NCI-H1417 treated with DMSO at 0.1 percent for 48 hours (cell line): ENCODE results near the gene YIPF7.
A peak's percentile ranks its signal among the peaks of the same experiment; 100 is the strongest.

Source experiments
- DNase-seq: peaks from one replicate; lab custom pipeline; 2025; lab: John Stamatoyannopoulos, UW

YIPF7 gene

DNA sequence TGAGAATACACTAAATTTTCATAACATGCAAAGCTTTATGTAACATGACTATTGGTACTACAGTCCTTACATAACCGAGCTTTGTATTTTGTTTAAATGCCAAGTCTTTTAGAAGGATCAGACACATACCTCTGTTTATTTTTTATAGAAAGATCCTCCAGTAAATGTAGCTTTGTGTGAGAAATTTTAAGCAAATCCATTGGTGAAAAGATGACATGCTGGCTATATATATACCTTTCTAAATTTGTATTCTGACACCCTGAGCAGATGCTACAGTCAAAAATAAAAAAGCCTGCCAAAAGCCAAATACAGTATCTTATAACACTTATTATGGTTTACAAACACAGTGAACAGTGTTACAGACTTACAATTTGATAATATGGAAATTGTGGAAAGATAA is at the start of gene YIPF7:
Gene YIPF7 (minus strand): TSS at position 201 of the 400 bp plus-strand sequence. CDS start 1,525 bp downstream, outside the sequence.
- DNase-seq: no peak

DNA sequence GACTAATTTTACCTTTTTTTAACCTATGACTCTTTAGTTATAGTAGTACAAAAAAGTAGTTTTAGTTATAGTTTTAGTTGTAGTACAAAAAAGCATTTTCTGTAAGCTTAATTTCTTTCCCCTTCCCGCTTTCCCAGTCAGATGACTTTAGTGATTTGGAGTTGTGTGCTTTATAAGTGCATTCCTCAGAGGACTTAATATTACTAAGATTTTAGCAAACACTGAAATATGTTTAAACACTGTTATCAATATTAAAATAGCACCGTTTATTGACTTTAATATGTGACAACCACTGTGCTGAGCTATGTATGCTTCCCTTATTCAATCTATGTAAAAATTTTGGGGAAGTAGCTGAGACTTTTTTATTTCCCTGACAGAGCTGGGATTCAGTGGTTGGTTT is 49.6 kb upstream of the YIPF7 start:
- DNase-seq: no peak

DNA sequence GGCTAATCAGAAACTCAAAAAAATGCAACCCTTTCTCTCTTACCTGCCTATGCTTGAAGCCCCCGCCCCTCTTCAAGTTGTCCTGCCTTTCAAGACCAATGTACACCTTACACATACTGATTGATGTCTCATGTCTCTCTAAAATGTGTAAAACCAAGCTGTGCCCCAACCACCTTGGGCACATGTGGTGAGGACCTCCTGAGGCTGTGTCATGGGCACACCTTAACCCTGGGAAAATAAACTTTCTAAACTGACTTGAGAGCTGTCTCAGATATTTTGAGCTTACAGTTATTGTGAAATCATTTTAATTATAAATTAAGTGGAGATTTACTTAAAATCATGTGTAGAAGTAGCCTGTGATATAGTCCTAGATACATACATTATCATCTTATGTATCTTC is 49.0 kb upstream of the YIPF7 start:
- DNase-seq: no peak

DNA sequence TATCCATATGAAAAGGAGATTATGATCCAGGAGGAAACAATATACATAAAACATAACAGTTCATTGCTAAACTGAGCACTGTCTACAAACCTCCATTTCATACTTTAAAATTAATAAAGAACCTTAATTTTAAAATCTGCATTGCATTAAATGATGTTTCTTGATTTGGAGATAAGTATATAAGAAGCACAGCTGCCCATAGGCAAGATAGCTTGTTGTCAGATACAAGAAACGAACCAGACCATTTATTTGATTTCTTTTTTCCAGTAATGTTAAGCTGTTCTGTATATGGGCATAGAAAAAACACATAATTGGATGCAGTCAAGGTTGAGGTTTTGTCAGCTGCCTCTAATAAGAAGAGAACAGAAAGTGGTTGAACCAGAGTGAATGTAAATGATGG is 33.2 kb upstream of the YIPF7 start:
- no peak for DNase-seq

- DNase-seq: no peak
These were observed 27.6 kb upstream of the YIPF7 start for GRCh38 chr4:44679060-44679459.

DNA sequence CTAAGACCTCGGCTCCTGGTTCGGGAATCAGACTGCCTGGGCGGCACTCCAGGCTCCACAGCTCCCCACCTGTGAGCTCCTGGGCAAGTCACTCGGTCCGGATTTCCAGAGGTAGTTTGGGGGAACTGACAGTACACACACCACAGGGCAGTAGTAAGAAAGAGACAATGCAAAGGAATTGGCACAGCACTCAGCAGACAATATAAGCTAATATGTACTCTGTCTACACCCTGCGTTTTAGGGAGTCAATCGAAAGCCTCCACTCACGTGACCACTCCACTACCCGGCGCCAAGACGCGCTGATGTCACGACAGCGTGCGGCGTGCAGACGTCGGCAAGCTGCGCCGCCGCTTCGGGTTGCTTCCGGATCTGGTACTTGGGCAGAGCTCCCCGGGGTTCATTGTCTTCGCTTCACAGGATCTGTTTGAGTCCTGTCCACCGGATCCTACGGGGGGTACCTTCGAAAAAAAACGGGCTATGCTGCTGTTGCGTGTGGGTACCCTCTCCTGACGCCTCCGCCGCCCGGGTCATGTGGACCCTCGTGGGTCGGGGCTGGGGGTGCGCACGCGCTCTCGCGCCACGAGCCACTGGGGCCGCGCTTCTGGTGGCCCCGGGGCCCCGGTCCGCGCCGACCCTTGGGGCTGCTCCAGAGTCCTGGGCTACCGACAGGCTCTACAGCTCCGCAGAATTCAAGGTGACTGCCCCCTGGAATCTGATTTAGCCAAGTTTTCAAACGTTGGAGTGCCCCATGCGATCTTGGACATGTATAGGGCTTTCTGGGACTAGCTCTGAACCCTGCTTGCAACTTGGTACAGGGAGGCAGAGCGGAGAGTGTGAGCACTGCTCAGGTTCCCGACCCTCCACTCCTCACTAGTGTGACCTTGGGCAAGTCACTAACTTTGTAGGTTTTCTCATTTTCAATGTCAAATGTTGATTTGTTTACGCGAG is 26.9 kb upstream of the YIPF7 start, which contains the start of gene GUF1:
Gene GUF1 (plus strand): TSS at position 327 of the 948 bp plus-strand sequence. CDS start 203 bp downstream, at position 530.
- DNase-seq: peak; percentile 43

DNA sequence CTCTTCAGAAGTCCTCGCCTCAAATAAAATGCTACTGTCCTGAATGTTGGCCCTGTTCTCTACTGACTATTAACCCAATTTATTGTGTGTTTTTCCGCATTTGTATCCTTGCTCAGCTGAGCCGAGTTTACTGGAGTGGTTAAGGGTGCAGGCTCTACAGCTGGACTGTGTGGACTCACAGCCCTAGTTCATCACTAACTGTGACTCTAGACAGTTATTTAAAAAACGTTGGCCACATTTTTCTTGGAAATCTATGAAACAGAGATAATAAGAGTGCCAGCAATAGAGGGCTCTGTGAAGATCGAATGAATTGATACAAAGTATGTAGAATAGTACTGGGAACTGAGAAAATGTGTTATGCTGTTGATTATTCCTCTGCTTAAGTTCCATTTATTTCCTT is 23.9 kb upstream of the YIPF7 start:
- no peak for DNase-seq

- DNase-seq: no peak
These were observed 23.0 kb upstream of the YIPF7 start for GRCh38 chr4:44674471-44674870.

- DNase-seq: no peak
These were observed 20.2 kb upstream of the YIPF7 start for GRCh38 chr4:44671636-44672035.

- DNase-seq: no peak
These were observed 19.2 kb upstream of the YIPF7 start for GRCh38 chr4:44670506-44671199.

GRCh38 chr4:44668526-44668925 is 17.1 kb upstream of the YIPF7 start:
- DNase-seq: no peak

DNA sequence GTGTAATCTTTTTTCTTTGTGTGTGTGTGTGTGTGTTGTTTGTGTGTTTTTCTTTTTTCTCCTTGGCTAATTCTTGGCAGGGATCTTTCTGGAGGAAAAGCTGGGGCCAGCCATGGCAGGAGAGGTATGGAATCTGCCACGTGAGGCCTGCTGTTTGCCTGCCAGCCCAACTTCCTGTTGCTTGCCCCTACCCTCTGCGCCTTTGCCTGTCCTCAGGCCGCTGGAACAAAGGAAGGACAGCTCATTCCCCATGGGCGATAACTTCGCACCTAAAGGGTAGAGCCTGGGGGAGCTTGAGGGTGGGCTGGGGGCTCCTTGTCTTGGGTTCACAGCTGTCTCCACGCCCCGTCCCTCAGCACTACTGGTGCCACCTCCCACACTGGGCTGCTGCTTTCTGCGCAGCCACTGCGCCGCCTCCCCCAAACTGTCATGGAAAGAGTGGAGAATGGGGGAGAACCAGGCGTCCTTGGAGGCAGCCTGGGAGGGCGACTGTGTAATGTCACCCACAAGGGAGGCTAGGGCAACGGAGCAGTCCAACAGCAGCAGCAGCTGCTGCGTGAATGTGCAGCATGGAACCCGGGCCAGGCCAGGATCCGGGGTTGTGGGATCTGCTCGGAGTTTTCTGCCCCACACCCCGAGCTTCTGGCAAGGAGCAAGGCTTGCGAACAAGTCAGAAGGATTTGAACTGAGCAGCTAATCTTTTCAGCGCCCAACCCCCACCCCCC is 12.3 kb upstream of the YIPF7 start:
- DNase-seq: no peak

DNA sequence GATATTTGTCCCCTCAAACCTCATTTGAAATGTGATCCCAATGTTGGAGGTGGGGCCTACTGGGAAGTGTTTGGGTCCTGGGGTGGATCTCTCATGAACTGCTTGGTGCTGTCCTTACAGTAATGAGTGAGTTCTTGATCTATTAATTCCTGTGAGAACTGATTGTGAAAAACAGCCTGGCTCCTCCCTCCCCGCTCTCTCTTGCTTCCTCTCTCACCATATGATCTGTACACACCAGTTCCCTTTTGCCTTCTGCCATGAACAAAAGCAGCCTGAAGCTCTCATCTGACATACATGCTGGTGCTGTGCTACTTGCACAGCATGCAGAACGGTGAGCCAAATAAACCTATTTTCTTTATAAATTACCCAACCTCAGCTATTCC is 11.2 kb upstream of the YIPF7 start:
- no peak for DNase-seq

GRCh38 chr4:44661940-44662622 is 10.7 kb upstream of the YIPF7 start:
- DNase-seq: no peak

DNA sequence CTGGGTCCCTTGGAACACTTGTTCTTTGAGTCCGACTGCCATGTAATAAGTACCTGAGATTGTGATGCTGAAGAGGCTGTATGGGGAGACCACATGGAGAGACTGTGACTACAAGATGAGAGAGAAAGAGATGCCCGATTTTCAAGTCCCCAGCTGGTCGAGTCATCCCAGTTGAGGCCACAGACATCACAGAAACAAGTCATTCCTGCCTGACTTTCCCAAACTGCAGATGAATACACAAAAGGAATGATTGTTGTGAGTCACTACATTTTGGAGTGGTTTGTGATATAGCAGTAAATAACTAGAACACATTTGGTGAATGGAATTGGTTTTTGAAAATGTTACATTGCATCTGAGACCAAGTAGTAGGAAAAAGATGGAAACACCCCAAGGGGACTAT is 9.0 kb upstream of the YIPF7 start:
- no peak for DNase-seq

DNA sequence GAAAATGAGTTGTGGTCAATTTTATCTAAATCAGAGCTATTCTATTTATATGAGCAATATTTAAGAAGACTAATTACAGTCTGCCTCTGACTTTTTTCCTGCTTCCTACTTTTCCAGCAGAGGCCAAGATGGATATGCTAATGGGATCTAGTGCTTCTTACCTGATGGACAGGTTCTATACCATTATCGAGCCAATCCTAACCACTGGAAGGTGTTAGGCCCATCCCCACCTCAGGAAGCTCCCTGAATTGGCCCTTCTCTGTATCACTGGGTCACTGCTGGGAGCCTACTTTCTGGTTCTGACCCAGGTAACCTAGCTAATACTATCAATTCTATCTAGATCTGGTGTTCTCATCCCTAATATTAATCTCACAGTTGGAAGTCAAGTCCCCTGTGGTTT is 577 bp upstream of the YIPF7 start:
- DNase-seq: no peak

DNA sequence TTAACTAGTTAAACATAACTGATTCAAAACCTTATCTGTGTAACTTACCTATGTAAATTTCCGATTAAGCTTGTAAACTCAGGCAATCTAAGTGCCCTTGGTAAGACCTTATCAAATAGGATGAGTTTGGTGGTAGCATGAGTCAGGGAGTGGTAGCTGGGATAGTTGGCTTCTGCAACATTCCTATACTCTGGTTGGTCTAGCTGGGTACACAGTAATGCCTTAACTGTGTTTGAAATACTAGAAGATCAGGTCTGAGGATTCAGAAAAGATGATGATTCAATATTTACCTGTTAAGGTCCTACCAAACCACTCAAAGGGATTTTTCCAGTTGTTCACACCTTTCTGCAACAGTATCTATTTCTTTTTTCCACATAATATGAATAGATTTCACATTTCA is 5.3 kb downstream of the YIPF7 start:
- no peak for DNase-seq

- DNase-seq: no peak
These were observed 13.3 kb downstream of the YIPF7 start for GRCh38 chr4:44638091-44638490.

DNA sequence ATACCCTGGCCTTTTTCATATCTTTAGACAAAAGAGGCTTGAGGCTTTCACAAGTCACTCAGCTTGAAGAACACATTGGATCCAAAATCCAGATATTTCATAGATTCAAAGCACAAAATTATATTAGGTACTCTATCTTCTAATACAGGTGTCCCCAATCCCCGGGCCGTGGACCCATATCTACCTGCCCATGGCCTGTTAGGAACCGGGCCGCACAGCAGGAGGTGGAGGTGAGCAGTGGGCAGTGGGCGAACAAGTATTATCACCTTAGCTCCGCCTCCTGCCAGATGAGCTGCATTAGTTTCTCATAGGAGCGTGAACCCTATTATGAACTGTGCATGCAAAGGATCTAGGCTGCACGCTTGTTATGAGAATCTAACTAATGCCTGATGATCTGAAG is 18.7 kb downstream of the YIPF7 start:
- no peak for DNase-seq

DNA sequence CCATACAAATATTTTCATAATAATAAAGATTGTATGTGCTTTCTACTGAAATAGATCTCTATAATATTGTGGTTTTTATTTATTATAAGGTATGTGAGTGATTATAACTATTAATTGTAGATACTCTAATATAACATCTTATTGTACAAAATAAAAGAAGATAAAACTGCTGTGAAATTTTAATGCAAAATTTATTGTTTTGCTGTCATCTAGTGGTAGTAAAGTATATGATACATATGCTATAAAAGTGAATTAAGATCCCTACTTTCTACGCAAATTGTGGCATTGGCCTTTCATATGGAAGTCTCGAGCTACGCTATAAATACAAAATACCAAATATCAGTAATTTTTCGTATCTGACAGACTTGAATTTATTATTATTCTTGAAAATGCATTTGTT is 19.3 kb downstream of the YIPF7 start:
- no peak for DNase-seq

GRCh38 chr4:44629280-44629866 is 22.1 kb downstream of the YIPF7 start:
- peak; percentile 42 for DNase-seq

DNA sequence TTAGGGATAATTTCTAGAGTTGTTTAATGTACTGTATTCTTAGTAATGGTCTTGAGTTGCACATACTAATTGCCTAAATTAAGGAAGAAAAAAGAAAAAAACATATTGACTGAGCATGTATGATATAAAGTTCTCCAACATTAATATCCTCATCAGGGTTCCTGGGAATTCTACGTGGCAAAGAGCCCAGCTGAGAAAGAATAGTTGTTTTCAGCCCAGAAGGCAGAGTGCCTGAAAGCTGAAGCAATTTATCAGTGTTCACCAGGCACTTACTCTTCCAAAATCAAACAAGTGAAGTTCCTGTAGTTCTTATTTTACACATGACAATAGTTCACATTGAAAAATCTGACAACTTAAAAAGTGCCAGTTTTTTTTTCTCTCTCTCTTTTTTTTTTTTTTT is 27.7 kb downstream of the YIPF7 start:
- DNase-seq: no peak
